ENCODE data around the gene ADPRH. TPM values are rescaled to one million over a fixed set of nuclear protein-coding genes. Genes with fewer than 3 reads are reported as not detected.

ADPRH gene
- total and polyA plus RNA-seq, 2 of the 4 experiments (the other 2 are of a cell fraction) = under 0.01 to 0.12 TPM

DNA sequence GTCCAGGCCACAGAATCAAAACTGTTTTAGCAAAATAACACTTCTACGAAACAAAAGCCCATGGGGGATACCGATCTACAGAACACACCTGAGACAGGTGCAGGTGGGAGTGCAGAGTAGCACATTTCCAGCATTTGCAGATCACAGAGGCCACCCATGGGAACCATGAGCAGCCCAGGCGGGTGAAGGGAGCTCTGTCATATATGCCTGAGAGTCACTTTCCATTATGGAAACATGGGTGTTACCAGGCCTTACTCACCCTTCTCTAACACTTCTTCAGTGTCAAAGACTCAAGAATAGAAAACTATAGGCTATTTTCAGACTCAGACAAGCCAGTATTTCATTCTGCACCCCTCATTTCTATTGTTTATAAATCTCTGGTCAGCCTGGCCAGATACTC lies 21.9 kb downstream of the ADPRH start:
- Histone ChIP-seq H2AFZ (replicated peaks; ENCODE audit: low read length, poor library complexity) (no peak overlapping the region), H3K18ac (ENCODE audit: low read depth, low read length) (no peak overlapping the region), H3K9ac (ENCODE audit: low read depth, low read length) (no peak overlapping the region), H3K36me3 (ENCODE audit: control insufficient read depth, insufficient read depth, low read length) (no peaks in the 10 kb centered on the region), H3K9me1 (ENCODE audit: insufficient read depth, low read length) (no peaks in the 10 kb centered on the region), H2AK5ac (ENCODE audit: low read depth, low read length) (no peak overlapping the region), H4K5ac (ENCODE audit: low read depth, low read length) (no peak overlapping the region), H2BK5ac (ENCODE audit: low read depth, low read length, poor library complexity, severe bottlenecking) (no peak overlapping the region), H3K4me1 (ENCODE audit: control insufficient read depth, insufficient read depth, low read length) (no peaks in the 10 kb centered on the region), H3K4ac (ENCODE audit: low read depth, low read length) (no peak overlapping the region), H3K27me3 (ENCODE audit: control insufficient read depth, insufficient read depth, low read length) (peaks cover 19% of the 10 kb centered on the region), H2BK15ac (ENCODE audit: low read depth, low read length) (no peak overlapping the region), H3K4me2 (ENCODE audit: low read depth, low read length) (no peak overlapping the region), H2BK20ac (ENCODE audit: low read depth, low read length) (no peak overlapping the region), H2BK120ac (ENCODE audit: low read depth, low read length) (no peak overlapping the region), H4K20me1 (ENCODE audit: insufficient read depth, low read length) (no peaks in the 10 kb centered on the region), H3K79me1 (ENCODE audit: low read depth in 1 of 2, low read length in 2 of 2) (no peaks in the 10 kb centered on the region), H4K91ac (ENCODE audit: insufficient read depth, low read depth, low read length) (no peak overlapping the region), H3K9me3 (ENCODE audit: control insufficient read depth, insufficient read depth, low read length) (no peaks in the 10 kb centered on the region), H3K4me3 (ENCODE audit: insufficient read depth, low read depth, low read length) (no peak overlapping the region), H2AK9ac (replicated peaks; ENCODE audit: low read depth, low read length, poor library complexity) (no peak overlapping the region), H3K23ac (ENCODE audit: low read depth, low read length) (no peak overlapping the region), H3K14ac (replicated peaks; ENCODE audit: low read depth, low read length) (no peak overlapping the region), H3K56ac (ENCODE audit: extremely low read depth, insufficient read depth, low read length) (no peak overlapping the region), H3K27ac (ENCODE audit: insufficient read depth, low read length) (no peak overlapping the region), H4K8ac (ENCODE audit: low read depth in 2 of 2, low read length in 2 of 2) (no peak overlapping the region)
- POLR2A ChIA-PET (ENCODE audit: unreplicated experiment) = no interaction called here
- CTCF ChIA-PET = no interaction called here
- WGBS, 2 experiments (ENCODE audit: extremely low coverage in 2 of 2, insufficient read length in 1 of 2) = no CpG with 5 or more reads among the region's 3 CpGs
- no peak for TF ChIP-seq BHLHE40 (IDR thresholded peaks at IDR 0.05; ENCODE audit: low read depth, low read length)
- TF ChIP-seq RCOR1 (IDR thresholded peaks at IDR 0.05; ENCODE audit: insufficient replicate concordance, low read length) = no peak
- DNase-seq (no peak), ATAC-seq (ENCODE audit: low read depth) (no peak)
- BruUV-seq (replicated peaks) = no TSS peak
- intact Hi-C loops (cut with micrococcal nuclease) = no loop called here
- in situ Hi-C loops (cut with MboI; ENCODE audit: low sequenced_read_pairs) = no loop called here
- dilution Hi-C loops (cut with HindIII; ENCODE audit: low sequenced_read_pairs, unreplicated experiment) = no loop called here
